PFSK-1 (cell line): ENCODE measurements around the gene ACOX2.

Source experiments
- POLR2AphosphoS5 ChIP-seq: IDR thresholded peaks from 2 replicates; pipeline ENCODE4 v1.6.1; 2012; ENCODE audit warnings: low read depth, mild to moderate bottlenecking, control low read depth, low read length, moderate library complexity
- SIN3A ChIP-seq: IDR thresholded peaks from 2 replicates; pipeline ENCODE4 v1.6.1; 2012; ENCODE audit warnings: mild to moderate bottlenecking, low read length, moderate library complexity, borderline replicate concordance; ENCODE audit not compliant: insufficient read depth
- TAF1 ChIP-seq: IDR thresholded peaks from 2 replicates; pipeline ENCODE4 v1.6.1; 2012; ENCODE audit warnings: low read length, control low read depth, borderline replicate concordance; ENCODE audit not compliant: insufficient read depth
- TF ChIP-seq, protein P1 (sequence below), 2 experiments: IDR thresholded peaks; 2 replicates each; pipeline versions ENCODE4 v1.6.1 to v1.8.0; 2011 to 2012; ENCODE audit warnings: low read depth in 2 of 2, low read length in 2 of 2, control low read depth in 1 of 2, inconsistent platforms in 1 of 2, mild to moderate bottlenecking in 1 of 2, moderate library complexity in 1 of 2; ENCODE audit not compliant: insufficient read depth in 1 of 2

DNA sequence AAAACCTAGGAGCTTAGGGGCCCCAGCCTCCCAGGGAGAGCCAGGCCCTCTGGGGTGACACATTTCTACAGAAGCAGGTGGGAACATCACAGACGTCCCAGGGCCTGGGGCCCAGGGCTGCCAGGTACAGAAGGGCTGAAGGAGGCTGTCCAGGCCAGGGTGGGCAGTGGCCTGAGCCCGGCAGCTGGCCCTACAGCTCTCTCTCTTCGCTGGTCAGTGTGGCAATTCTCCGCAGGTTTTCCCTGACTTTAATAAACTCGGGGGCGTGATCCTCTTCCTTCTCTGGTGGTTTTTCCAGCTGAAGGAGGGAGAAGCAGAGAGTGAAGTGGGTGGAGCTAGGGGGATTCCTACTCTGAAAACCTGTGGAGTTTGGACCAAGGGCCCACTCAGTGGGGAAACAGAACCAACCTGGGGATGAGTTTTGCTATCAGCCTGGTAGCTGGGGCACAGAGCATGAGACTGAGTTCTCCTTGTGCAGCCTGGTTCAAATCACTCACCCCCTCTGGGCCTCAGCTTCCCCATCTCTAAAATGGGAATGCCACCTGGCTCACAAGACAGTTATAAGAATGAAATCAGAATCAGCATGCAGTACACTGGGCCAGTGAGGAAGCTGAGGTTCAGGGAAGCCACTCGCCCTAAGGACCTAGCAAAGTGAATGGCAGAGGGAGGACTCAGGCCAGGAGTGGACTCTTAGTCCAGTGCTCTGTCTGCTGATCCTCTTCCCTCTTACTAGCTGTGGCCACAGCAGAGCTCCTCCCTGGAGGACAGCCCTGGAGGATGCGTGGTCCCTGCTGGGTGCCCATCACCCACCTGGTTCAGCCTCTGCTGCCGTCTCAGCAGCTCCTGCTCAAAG, 29.6 kb upstream of the ACOX2 start:
- TF ChIP-seq TAF1 (no peak), POLR2AphosphoS5 (no peak), SIN3A (no peak)
- TF ChIP-seq, protein P1, sequence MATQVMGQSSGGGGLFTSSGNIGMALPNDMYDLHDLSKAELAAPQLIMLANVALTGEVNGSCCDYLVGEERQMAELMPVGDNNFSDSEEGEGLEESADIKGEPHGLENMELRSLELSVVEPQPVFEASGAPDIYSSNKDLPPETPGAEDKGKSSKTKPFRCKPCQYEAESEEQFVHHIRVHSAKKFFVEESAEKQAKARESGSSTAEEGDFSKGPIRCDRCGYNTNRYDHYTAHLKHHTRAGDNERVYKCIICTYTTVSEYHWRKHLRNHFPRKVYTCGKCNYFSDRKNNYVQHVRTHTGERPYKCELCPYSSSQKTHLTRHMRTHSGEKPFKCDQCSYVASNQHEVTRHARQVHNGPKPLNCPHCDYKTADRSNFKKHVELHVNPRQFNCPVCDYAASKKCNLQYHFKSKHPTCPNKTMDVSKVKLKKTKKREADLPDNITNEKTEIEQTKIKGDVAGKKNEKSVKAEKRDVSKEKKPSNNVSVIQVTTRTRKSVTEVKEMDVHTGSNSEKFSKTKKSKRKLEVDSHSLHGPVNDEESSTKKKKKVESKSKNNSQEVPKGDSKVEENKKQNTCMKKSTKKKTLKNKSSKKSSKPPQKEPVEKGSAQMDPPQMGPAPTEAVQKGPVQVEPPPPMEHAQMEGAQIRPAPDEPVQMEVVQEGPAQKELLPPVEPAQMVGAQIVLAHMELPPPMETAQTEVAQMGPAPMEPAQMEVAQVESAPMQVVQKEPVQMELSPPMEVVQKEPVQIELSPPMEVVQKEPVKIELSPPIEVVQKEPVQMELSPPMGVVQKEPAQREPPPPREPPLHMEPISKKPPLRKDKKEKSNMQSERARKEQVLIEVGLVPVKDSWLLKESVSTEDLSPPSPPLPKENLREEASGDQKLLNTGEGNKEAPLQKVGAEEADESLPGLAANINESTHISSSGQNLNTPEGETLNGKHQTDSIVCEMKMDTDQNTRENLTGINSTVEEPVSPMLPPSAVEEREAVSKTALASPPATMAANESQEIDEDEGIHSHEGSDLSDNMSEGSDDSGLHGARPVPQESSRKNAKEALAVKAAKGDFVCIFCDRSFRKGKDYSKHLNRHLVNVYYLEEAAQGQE (IDR thresholded peaks at IDR 0.05; ENCODE audit: insufficient read depth in 1 of 2, low read depth in 2 of 2, low read length in 2 of 2) = no peak
